GM18508 (cell line): ENCODE data around the gene FAM83D.

Experiments used
- ATAC-seq: cut with Tn5 transposase; IDR thresholded peaks from one replicate; pipeline ENCODE4 v1.9.1; 2021; ENCODE audit warnings: moderate number of reproducible peaks; ENCODE audit not compliant: insufficient read depth, unreplicated experiment

FAM83D gene

GRCh38 chr20:38962044-38962927, 36.1 kb downstream of the FAM83D start, which contains the start of gene DHX35:
Gene DHX35, plus strand, starts transcription at chr20:38962344. Its CDS starts 24 bp downstream, at chr20:38962368.
- ATAC-seq: peak; percentile 53

GRCh38 chr20:38962928-38963401, 36.7 kb downstream of the FAM83D start:
- no peak for ATAC-seq

GRCh38 chr20:38963745-38964144, 37.5 kb downstream of the FAM83D start:
- no peak for ATAC-seq

GRCh38 chr20:38965264-38965663, 39.0 kb downstream of the FAM83D start:
- ATAC-seq: no peak

- ATAC-seq: no peak
Measured at GRCh38 chr20:38968090-38968489, 41.9 kb downstream of the FAM83D start.

- no peak for ATAC-seq
Measured at GRCh38 chr20:38969708-38970107, 43.5 kb downstream of the FAM83D start.

- no peak for ATAC-seq
Measured at GRCh38 chr20:38970302-38970701, 44.1 kb downstream of the FAM83D start.

GRCh38 chr20:38973107-38973506, 46.9 kb downstream of the FAM83D start:
- ATAC-seq: no peak

- ATAC-seq: no peak
Measured at GRCh38 chr20:38973645-38974044, 47.4 kb downstream of the FAM83D start.

GRCh38 chr20:38975539-38976120, 49.4 kb downstream of the FAM83D start:
- ATAC-seq: no peak

GRCh38 chr20:38979434-38979833, 53.2 kb downstream of the FAM83D start:
- no peak for ATAC-seq

GRCh38 chr20:38979842-38980241, 53.6 kb downstream of the FAM83D start:
- ATAC-seq: no peak

- no peak for ATAC-seq
Measured at GRCh38 chr20:38982291-38982690, 56.1 kb downstream of the FAM83D start.

- ATAC-seq: no peak
Measured at GRCh38 chr20:38985060-38985459, 58.8 kb downstream of the FAM83D start.

- ATAC-seq: no peak
Measured at GRCh38 chr20:38985603-38986170, 59.5 kb downstream of the FAM83D start.

- ATAC-seq: no peak
Measured at GRCh38 chr20:38986663-38987062, 60.4 kb downstream of the FAM83D start.

GRCh38 chr20:38987777-38988176, 61.6 kb downstream of the FAM83D start:
- ATAC-seq: peak; percentile 62

GRCh38 chr20:38990728-38991127, 64.5 kb downstream of the FAM83D start:
- no peak for ATAC-seq

- no peak for ATAC-seq
Measured at GRCh38 chr20:38991814-38992704, 65.8 kb downstream of the FAM83D start.

GRCh38 chr20:38995536-38996044, 69.4 kb downstream of the FAM83D start:
- ATAC-seq: no peak
